GM18499 (cell line): ENCODE results near the gene CENPX.
"Not testable (repeated sequence)": the region's sequence is repeated elsewhere in the genome, so short reads cannot be mapped to it uniquely, and the experiment has no call there.

Source experiments
- ATAC-seq: cut with Tn5 transposase; IDR thresholded peaks from one replicate; pipeline ENCODE4 v1.9.1; 2021; ENCODE audit warnings: moderate number of reproducible peaks; ENCODE audit not compliant: insufficient read depth, unreplicated experiment

Gene CENPX

DNA sequence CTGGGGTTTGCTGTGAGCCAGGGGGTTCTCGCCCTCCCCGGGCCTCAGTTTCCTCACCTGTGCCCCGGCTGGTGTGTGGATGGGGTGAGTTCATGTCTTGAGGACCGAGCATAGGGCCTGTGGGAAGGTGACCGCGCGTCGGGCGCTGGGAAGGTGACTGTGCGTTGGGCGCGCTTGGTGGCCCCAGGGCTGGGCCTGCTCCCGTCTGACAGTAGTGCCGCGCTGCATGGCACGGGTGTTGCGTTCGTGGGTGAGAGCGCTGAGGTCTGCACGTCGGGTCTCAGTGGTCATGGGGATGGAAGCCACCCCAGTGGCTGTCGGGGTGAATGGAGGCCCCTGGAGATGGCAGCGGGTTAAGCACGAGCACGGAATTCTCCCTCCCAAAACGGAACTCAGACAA is 36.1 kb downstream of the CENPX start:
- ATAC-seq, result no peak

DNA sequence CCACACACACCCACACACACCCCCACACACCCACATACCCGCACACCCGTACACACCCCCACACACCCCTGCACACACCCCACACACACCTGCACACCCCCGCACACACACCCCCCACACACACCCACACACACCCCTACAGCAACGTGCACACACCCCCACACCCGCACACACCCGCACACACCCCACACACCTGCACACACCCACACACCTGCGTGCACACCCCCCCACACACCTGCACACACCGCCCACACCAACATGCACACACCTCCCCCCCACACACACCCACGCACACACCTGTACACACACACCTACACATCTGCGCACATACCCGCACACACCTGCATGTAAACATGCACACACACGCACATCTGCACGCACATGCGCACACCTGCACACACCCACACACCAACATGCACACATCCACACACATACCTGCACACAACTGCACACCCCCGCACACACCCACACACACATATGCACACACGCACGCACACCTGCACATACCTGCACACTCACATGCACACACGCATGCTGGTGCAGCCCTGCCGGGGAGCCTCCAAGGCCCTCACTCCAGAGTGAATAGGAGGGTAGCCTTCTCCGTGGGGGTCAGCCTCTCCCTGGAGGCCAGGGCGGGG is 37.8 kb downstream of the CENPX start:
- no peak for ATAC-seq

DNA sequence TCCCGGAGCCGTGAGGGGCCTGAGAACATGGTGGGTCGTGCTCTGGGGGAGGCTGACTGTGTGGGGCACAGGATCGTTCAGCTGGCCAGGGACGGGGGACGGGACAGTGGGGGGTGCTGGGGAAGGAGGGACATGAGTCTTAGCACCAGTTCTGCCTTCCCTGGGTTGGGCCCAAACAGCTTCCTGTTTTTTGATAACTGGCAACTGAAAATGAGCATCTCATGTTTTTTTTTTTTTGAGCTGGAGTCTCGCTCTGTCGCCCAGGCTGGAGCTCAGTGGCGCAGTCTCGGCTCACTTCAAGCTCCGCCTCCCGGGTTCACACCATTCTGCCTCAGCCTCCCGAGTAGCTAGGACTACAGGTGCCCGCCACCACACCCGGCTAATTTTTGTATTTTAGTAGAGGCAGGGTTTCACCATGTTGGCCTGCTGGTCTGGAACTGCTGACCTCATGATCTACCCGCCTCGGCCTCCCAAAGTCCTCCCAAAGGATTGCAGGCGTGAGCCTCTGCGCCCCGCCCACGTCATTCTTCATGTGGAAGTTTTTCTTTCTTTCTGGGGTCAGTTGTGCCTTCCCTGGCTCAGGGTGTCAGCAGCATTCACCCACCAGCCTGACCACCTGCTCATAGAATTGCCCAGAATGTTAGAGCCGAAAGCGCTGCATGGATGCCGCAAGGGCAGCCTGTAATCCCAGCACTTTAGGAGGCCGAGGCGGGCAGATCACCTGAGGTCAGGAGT is 38.9 kb downstream of the CENPX start:
- no peak for ATAC-seq

DNA sequence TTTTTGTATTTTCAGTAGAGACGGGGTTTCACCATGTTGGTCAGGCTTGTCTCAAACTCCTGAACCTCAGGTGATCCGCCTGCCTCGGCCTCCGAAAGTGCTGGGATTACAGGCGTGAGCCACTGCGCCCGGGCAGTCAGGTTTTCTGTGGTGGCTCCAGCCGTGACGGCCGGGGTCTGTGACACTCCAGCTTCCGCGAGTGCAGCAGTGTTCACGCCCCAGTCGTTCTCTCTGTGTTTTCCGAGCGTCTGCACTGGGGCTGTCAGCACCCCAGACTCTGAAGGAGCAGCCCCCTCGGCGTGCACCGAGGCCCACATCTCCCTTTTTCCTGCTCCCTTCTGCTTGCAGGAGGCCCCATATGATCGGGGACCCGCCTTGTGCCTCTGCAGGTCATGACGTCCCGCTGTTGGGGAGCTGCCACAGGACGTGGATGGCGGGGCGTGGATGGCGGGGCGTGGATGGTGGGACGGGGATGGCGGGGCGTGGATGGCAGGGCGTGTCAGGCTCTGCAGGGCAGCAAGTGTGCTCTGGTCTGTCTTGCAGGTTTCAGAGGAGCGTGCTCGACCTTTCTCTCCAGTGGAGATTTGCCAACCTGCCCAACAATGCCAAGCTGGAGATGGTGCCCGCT is 39.6 kb downstream of the CENPX start:
- no peak for ATAC-seq

GRCh38 chr17:81981511-81981910 is 41.2 kb downstream of the CENPX start:
- ATAC-seq, result not testable (repeated sequence)

DNA sequence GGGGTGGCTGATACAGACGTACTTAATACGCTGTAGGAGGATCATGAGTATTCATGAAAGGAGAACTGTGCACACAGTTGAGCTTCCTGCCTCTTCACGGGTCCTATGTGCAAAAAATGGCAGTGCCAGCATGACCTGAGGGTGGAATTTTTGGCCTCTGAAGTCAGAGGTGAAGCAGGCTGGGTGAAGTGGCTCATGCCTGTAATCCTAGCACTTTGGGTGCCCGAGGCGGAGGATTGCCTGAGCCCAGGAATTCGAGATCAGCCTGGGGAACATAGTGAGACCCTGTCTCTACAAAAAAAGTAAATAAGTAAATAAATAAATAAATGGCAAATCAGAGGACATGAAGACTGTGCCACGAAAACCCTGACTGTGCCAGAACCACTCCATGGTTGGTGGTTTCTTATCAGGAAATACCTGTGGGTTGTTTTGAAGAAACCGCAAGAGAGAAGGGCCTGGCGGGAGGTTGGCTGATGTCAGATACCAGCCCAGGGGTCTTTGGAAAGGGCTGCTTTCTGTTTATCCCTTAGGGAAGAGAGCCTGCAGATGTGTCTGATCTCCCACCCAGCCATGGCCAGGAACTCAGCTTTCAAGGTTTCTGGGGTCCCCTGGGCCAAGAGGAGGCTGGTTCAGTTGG is 41.9 kb downstream of the CENPX start:
- ATAC-seq, result no peak

GRCh38 chr17:81980122-81980521 is 42.6 kb downstream of the CENPX start:
- no peak for ATAC-seq

- no peak for ATAC-seq
Observed at GRCh38 chr17:81978524-81979298, 44.0 kb downstream of the CENPX start.

GRCh38 chr17:81977211-81977808 is 45.4 kb downstream of the CENPX start, which contains the start of gene ASPSCR1:
Gene ASPSCR1, plus strand, starts transcription at chr17:81977629. Its CDS starts 18 bp downstream, at chr17:81977647.
- ATAC-seq, result no peak

GRCh38 chr17:81976332-81977210 is 46.1 kb downstream of the CENPX start:
- ATAC-seq, result no peak

- ATAC-seq, result no peak
Observed at GRCh38 chr17:81973432-81973831, 49.2 kb downstream of the CENPX start.

GRCh38 chr17:81968850-81969812 is 53.5 kb downstream of the CENPX start:
- no peak for ATAC-seq
